Kidney (tissue), 14 donors: ENCODE data around the gene RPIA. TPM values are rescaled to one million over a fixed set of nuclear protein-coding genes. Genes with fewer than 3 reads are reported as not detected.

Experiments used
- DNase-seq, 5 donors: peaks; one replicate each; pipeline ENCODE4 v3.0.0-alpha.2; 2013 to 2020
- FAIRE-seq: peaks from 2 replicates; lab custom pipeline; 2012; peaks lifted over from hg19 to GRCh38; lab: Jason Lieb, UNC
- H3K27ac ChIP-seq, 2 donors: one replicate each; pipeline ENCODE4 v1.7.0; 2013; ENCODE audit warnings: low read depth in 2 of 2, low read length in 2 of 2, inconsistent platforms in 1 of 2
- H3K27me3 ChIP-seq: one replicate; pipeline ENCODE4 v1.7.1; 2013; ENCODE audit warnings: low read length, inconsistent platforms; ENCODE audit not compliant: control insufficient read depth, insufficient read depth
- H3K36me3 ChIP-seq, 3 donors: one replicate each; pipeline versions ENCODE4 v1.7.0 to v1.7.1; 2013; ENCODE audit warnings: low read length in 3 of 3, control low read depth in 1 of 3, inconsistent platforms in 1 of 3; ENCODE audit not compliant: insufficient read depth in 3 of 3, control insufficient read depth in 2 of 3
- H3K4me1 ChIP-seq, 3 donors: one replicate each; pipeline versions ENCODE4 v1.7.0 to v1.7.1; 2013; ENCODE audit warnings: low read length in 3 of 3, inconsistent platforms in 1 of 3, low read depth in 1 of 3; ENCODE audit not compliant: control insufficient read depth in 2 of 3, insufficient read depth in 2 of 3
- H3K4me3 ChIP-seq, 3 donors: one replicate each; pipeline versions ENCODE4 v1.7.0 to v1.8.1; 2013; ENCODE audit warnings: low read length in 3 of 3, control low read depth in 1 of 3, inconsistent platforms in 1 of 3
- H3K9ac ChIP-seq, 3 donors: one replicate each; pipeline versions ENCODE4 v1.7.0 to v1.7.1; 2013; ENCODE audit warnings: low read length in 3 of 3, control low read depth in 1 of 3, inconsistent platforms in 1 of 3
- H3K9me3 ChIP-seq, 3 donors: one replicate each; pipeline versions ENCODE4 v1.7.0 to v1.7.1; 2013; ENCODE audit warnings: low read length in 3 of 3, control low read depth in 1 of 3, inconsistent platforms in 1 of 3; ENCODE audit not compliant: control insufficient read depth in 2 of 3, insufficient read depth in 1 of 3
- CTCF ChIP-seq: IDR thresholded peaks from 3 replicates; pipeline ENCODE4 v1.5.1; 2012; ENCODE audit warnings: mild to moderate bottlenecking, moderate library complexity, borderline replicate concordance; ENCODE audit not compliant: insufficient read depth; ENCODE audit errors: extremely low read depth
- intact Hi-C: fragments of 100-400 bp; cut with DNase I; formaldehyde crosslinking; loops from one replicate; pipeline ENCODE4 v1.11.1; 2022
- polyA plus RNA-seq: library from polyadenylated mRNA; stranded (reverse); fragments of 350-450 nt; fragmentation: Illumina TruSeq; extraction: RNeasy Lipid Tissue Mini Kit (QIAGEN cat#74804); gene quantifications from one replicate; pipeline ENCODE4 v1.2.3, GENCODE V29; 2014; ENCODE audit warnings: low read depth, low replicate concordance; ENCODE audit not compliant: insufficient read depth
- total RNA-seq: library from RNA; stranded (reverse); fragmentation: NEBNext Ultra II Directional; extraction: Animal tissue kit (Norgen Biotek cat#: 25700); gene quantifications from one replicate; pipeline ENCODE4 v1.2.1, GENCODE V29; 2021
- donor health status: control.
- donor health status: control.
- donor health status: control.
- donor health status: control.
- donor health status: control.
- donor health status: DM: yes; HTN: yes; CAD: no.
- donor health status: Normal renal cell carcinoma (clear cell type).

The RPIA gene
- total and polyA plus RNA-seq, 2 donors from 2014 or later = 11.4 to 15.7 TPM

DNA sequence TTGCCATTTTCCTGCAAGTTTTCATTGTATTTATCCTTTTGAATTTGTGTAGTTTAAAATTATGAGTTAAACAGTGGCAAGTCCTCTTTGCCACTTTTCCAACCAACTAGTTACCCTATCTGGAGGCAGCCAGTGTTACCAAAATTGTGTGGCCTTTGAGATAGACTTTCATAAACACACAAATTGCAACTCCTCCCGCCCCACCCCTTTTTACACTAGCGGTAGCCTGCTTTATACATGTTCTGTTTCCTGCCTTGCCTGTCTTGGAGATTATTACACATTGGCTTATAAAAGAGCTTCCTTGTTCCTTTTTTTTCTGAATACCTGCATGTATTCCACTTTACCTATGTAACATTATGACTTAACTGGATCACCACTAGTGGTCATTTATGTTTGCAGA, 56.5 kb downstream of the RPIA start:
- Histone ChIP-seq H3K4me1 (no peaks in the 10 kb centered on the region), H3K36me3 (peaks cover 4 to 21% (median 13%) of the 10 kb centered on the region in 3 donors)
- no peak for FAIRE-seq

DNA sequence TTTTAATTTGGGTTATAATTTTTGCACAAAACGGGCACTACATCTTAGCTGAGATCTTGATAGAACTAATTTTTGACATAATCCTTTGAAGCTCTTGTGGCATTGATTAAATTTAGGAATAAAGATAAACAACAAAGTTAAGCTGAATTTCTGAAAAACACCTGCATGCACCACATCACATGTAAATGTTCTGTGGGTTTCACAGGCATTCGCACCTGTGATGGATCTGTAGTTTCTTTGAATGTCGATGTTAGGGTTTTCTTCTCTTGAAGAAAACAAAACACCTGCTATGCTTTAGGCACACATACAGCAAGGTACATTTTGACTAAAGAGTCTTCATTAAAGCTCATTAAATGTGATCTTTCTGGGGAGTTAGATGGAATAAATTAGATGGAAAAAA, 60.3 kb downstream of the RPIA start:
- no peaks in the 10 kb centered on the region for H3K9me3 ChIP-seq
- peaks cover under 1 to 15% (median 13%) of the 10 kb centered on the region in 3 donors for H3K36me3 ChIP-seq
- H3K27me3 ChIP-seq = no peaks in the 10 kb centered on the region
- no peaks in the 10 kb centered on the region for H3K4me1 ChIP-seq
- no peak overlapping the region for H3K9ac ChIP-seq
- no peak for FAIRE-seq
- no peak for TF ChIP-seq CTCF
- no peak overlapping the region for H3K4me3 ChIP-seq
- no peak for DNase-seq
- no peak overlapping the region for H3K27ac ChIP-seq
- intact Hi-C loops = no loop called here

More for the DNA sequence above, 56.5 kb downstream of the RPIA start:
- no peak for TF ChIP-seq CTCF
- no peak overlapping the region for H3K9ac ChIP-seq
- H3K27ac ChIP-seq = no peak overlapping the region
- intact Hi-C loops = no loop called here
- H3K27me3 ChIP-seq = no peaks in the 10 kb centered on the region
- DNase-seq = no peak
- H3K4me3 ChIP-seq = no peak overlapping the region
- H3K9me3 ChIP-seq = peaks cover 0 to 4% (median 0%) of the 10 kb centered on the region in 3 donors

DNA sequence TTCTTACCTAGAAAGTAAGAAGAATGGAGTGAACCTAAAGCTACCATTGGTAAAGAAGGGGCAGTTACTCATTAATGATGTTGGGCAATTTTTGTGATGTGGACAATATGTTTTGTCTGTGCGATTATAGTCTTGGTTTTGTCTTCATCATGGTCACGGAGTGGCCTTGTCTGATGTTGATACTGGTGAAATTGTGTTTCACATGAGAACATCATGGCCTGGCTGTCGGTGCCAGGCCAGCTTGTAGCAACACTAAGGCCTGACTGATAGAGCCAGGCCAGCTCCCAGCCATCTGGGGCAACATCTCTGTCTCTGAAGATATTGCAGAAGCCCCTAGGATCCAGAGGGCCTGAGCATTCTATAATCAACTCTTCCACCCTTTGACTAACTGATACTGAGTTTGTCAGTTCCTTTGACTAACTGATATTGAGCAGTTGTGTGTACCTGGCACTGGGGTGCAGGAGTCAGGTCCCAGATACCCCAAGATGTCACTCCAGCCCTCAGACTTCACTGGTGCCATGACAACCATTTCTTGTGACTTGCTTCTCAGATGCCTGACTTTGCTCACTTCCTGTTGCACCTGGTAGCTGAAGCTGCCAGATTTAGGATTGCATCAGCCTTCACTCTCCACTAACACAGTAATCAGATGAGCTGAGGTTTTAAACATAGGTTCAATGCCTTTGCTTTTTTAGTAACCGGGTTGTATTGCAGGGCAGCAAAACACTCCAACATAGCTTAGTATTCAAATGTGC, 62.5 kb downstream of the RPIA start:
- TF ChIP-seq CTCF = no peak
- Histone ChIP-seq H3K4me1 (no peaks in the 10 kb centered on the region), H3K36me3 (peaks cover 0 to 9% (median 8%) of the 10 kb centered on the region in 3 donors), H3K4me3 (no peak overlapping the region), H3K27me3 (no peaks in the 10 kb centered on the region), H3K9ac (no peak overlapping the region), H3K27ac (no peak overlapping the region), H3K9me3 (no peaks in the 10 kb centered on the region)
- DNase-seq (no peak), FAIRE-seq (no peak)
- intact Hi-C loops = no loop called here
